CD14-positive monocyte (primary cell): Measurements from ENCODE around the gene HPS3. TPM values are rescaled to one million over a fixed set of nuclear protein-coding genes. Genes with fewer than 3 reads are reported as not detected.

ENCODE experiments used
- DNase-seq, 3 donors: peaks; one replicate each; pipeline ENCODE4 v3.0.0-alpha.2; 2011 to 2022
- H2AFZ ChIP-seq: 2 replicates; pipeline ENCODE4 v1.6.0; 2012; ENCODE audit warnings: mild to moderate bottlenecking, low read depth, low read length, inconsistent platforms; ENCODE audit not compliant: insufficient read depth, poor library complexity, severe bottlenecking
- H3K27ac ChIP-seq, 2 donors: 1 replicate in 1 of 2; 2 replicates in 1 of 2; pipeline ENCODE4 v1.5.1; 2012 to 2013; ENCODE audit warnings: low read length in 2 of 2, control low read depth in 1 of 2, inconsistent platforms in 1 of 2, low read depth in 1 of 2, mild to moderate bottlenecking in 1 of 2
- H3K27me3 ChIP-seq, 2 donors: one replicate each; pipeline versions ENCODE4 v1.6.0 to v1.6.1; 2011 to 2013; ENCODE audit warnings: low read length in 2 of 2; ENCODE audit not compliant: control insufficient read depth in 2 of 2, insufficient read depth in 2 of 2
- H3K36me3 ChIP-seq, 2 donors: replicated peaks in 1 of 2; 1 replicate in 1 of 2; 2 replicates in 1 of 2; pipeline versions ENCODE4 v1.5.1 to v1.6.1; 2012 to 2013; ENCODE audit warnings: low read length in 2 of 2, control low read depth in 1 of 2, inconsistent platforms in 1 of 2, mild to moderate bottlenecking in 1 of 2; ENCODE audit not compliant: insufficient read depth in 2 of 2, control insufficient read depth in 1 of 2
- H3K4me1 ChIP-seq, 2 donors: 1 replicate in 1 of 2; 2 replicates in 1 of 2; pipeline versions ENCODE4 v1.5.1 to v1.6.1; 2012 to 2013; ENCODE audit warnings: low read length in 2 of 2, control low read depth in 1 of 2, inconsistent platforms in 1 of 2, mild to moderate bottlenecking in 1 of 2, moderate library complexity in 1 of 2; ENCODE audit not compliant: insufficient read depth in 2 of 2, control insufficient read depth in 1 of 2
- H3K4me2 ChIP-seq: replicated peaks from 2 replicates; pipeline ENCODE3; 2012; ENCODE audit warnings: low read length, moderate library complexity, mild to moderate bottlenecking; ENCODE audit not compliant: poor library complexity, severe bottlenecking; ENCODE audit errors: extremely low read depth
- H3K4me3 ChIP-seq, 3 experiments: fragments of 200-600 bp in 1 of 3; sonication (generic) in 1 of 3; replicated peaks in 1 of 3; 1 replicate in 2 of 3; 2 replicates in 1 of 3; pipeline ENCODE4 v1.5.1; 2011 to 2013; ENCODE audit warnings: low read length in 3 of 3, mild to moderate bottlenecking in 3 of 3, control low read depth in 2 of 3, low read depth in 2 of 3, inconsistent platforms in 1 of 3, moderate library complexity in 1 of 3
- H3K79me2 ChIP-seq: 2 replicates; pipeline ENCODE4 v1.6.0; 2012; ENCODE audit warnings: mild to moderate bottlenecking, control low read depth, inconsistent platforms, low read length, moderate library complexity; ENCODE audit not compliant: insufficient read depth
- H3K9ac ChIP-seq: 2 replicates; pipeline ENCODE4 v1.6.0; 2017; ENCODE audit warnings: low read length, mild to moderate bottlenecking; ENCODE audit not compliant: insufficient read depth, poor library complexity, severe bottlenecking
- H3K9me3 ChIP-seq, 2 donors: replicated peaks in 1 of 2; 1 replicate in 1 of 2; 2 replicates in 1 of 2; pipeline versions ENCODE4 v1.5.1 to v1.6.1; 2012 to 2013; ENCODE audit warnings: low read length in 2 of 2, control low read depth in 1 of 2; ENCODE audit not compliant: control insufficient read depth in 1 of 2, insufficient read depth in 1 of 2
- H4K20me1 ChIP-seq: 2 replicates; pipeline ENCODE4 v1.6.0; 2012; ENCODE audit warnings: mild to moderate bottlenecking, low read length, control low read depth, moderate library complexity; ENCODE audit not compliant: insufficient read depth
- H3K27ac Mint-ChIP-seq, 7 donors: one replicate each; pipeline ENCODE4 v1.8.0; 2020; ENCODE audit warnings: mild to moderate bottlenecking in 7 of 7, mixed read lengths in 7 of 7, moderate library complexity in 6 of 7, inconsistent platforms in 2 of 7
- H3K27me3 Mint-ChIP-seq, 3 donors: one replicate each; pipeline ENCODE4 v1.8.0; 2021 to 2022; ENCODE audit warnings: low read depth in 3 of 3, mild to moderate bottlenecking in 3 of 3, mixed read lengths in 3 of 3, moderate library complexity in 3 of 3, inconsistent platforms in 1 of 3
- H3K36me3 Mint-ChIP-seq, 2 donors: one replicate each; pipeline ENCODE4 v1.8.0; 2020; ENCODE audit warnings: mixed read lengths in 2 of 2, inconsistent platforms in 1 of 2, mild to moderate bottlenecking in 1 of 2
- H3K4me1 Mint-ChIP-seq: one replicate; pipeline ENCODE4 v1.8.0; 2020; ENCODE audit warnings: mild to moderate bottlenecking, mixed read lengths
- H3K4me3 Mint-ChIP-seq, 2 donors: one replicate each; pipeline ENCODE4 v1.8.0; 2020; ENCODE audit warnings: mild to moderate bottlenecking in 2 of 2, mixed read lengths in 2 of 2, moderate library complexity in 1 of 2
- H3K9me3 Mint-ChIP-seq, 7 donors: one replicate each; pipeline ENCODE4 v1.8.0; 2020 to 2022; ENCODE audit warnings: mixed read lengths in 7 of 7, mild to moderate bottlenecking in 6 of 7, moderate library complexity in 6 of 7, inconsistent platforms in 2 of 7
- WGBS: methylation state at CpG from one replicate; pipeline ENCODE4 v1.1.5; 2013; ENCODE audit warnings: missing lambda C conversion rate; ENCODE audit not compliant: insufficient coverage; 5-methylcytosine and 5-hydroxymethylcytosine counted together
- intact Hi-C, 2 donors: fragments of 100-400 bp; cut with micrococcal nuclease; formaldehyde crosslinking; loops; one replicate each; pipeline versions ENCODE4 v1.15.0 to v1.15.1; 2023
- polyA plus RNA-seq, 3 donors: library from polyadenylated mRNA; depleted of rRNA in 1 of 3; unstranded in 2 of 3; stranded (reverse) in 1 of 3; fragments of 300-500 nt in 2 of 3; fragments of >200 nt in 1 of 3; fragmentation: Illumina TruSeq in 2 of 3; gene quantifications; 1 replicate in 2 of 3; 2 replicates in 1 of 3; pipeline ENCODE4 v1.2.3, GENCODE V29; 2012 to 2021
- TF ChIP-seq, protein P1 (sequence below): fragments of 200-600 bp; IDR thresholded peaks from one replicate; pipeline ENCODE4 v1.8.0; 2022; ENCODE audit warnings: antibody characterized with exemption, mild to moderate bottlenecking

HPS3 gene
- polyA plus RNA-seq, 3 donors: 20.8 to 35.8 (median 34.8) TPM

DNA sequence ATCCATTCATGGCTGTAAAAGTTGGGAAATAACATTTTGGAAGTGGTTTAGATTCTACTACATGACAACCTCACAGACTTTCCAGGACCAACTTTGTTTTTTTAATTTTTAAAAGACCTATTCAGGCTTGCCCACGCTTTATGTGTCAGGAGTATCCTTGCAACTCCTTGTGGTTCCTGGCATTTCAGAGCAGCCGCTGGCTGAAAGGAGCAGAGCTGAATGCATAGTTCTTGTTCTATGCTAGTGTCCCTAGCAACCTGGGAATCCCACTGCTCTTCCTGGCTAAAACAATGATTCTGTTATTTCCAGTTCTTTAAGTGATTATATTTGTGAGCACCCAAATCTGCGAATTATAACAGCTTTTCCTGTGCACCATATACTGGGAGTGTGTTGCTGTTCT, 57.3 kb downstream of the HPS3 start:
- Mint-ChIP-seq H3K4me1 (no peaks in the 10 kb centered on the region), H3K9me3 (no peaks in the 10 kb centered on the region), H3K27me3 (peaks cover 0 to 7% (median 1%) of the 10 kb centered on the region in 3 donors), H3K36me3 (peaks cover 7 to 12% of the 10 kb centered on the region in 2 donors), H3K4me3 (no peak overlapping the region), H3K27ac (no peak overlapping the region)
- Histone ChIP-seq H3K27ac (no peak overlapping the region), H3K27me3 (no peaks in the 10 kb centered on the region), H4K20me1 (no peaks in the 10 kb centered on the region), H3K4me3 (no peak overlapping the region), H3K4me2 (no peak overlapping the region), H3K9me3 (no peaks in the 10 kb centered on the region), H3K36me3 (no peaks in the 10 kb centered on the region), H3K9ac (no peak overlapping the region), H3K79me2 (no peaks in the 10 kb centered on the region), H3K4me1 (no peaks in the 10 kb centered on the region), H2AFZ (no peak overlapping the region)
- TF ChIP-seq, protein P1, sequence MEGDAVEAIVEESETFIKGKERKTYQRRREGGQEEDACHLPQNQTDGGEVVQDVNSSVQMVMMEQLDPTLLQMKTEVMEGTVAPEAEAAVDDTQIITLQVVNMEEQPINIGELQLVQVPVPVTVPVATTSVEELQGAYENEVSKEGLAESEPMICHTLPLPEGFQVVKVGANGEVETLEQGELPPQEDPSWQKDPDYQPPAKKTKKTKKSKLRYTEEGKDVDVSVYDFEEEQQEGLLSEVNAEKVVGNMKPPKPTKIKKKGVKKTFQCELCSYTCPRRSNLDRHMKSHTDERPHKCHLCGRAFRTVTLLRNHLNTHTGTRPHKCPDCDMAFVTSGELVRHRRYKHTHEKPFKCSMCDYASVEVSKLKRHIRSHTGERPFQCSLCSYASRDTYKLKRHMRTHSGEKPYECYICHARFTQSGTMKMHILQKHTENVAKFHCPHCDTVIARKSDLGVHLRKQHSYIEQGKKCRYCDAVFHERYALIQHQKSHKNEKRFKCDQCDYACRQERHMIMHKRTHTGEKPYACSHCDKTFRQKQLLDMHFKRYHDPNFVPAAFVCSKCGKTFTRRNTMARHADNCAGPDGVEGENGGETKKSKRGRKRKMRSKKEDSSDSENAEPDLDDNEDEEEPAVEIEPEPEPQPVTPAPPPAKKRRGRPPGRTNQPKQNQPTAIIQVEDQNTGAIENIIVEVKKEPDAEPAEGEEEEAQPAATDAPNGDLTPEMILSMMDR: no peak
- WGBS: 100% methylated on average over 2 of the region's 3 CpGs
- intact Hi-C loops: no loop called here
- DNase-seq: no peak

DNA sequence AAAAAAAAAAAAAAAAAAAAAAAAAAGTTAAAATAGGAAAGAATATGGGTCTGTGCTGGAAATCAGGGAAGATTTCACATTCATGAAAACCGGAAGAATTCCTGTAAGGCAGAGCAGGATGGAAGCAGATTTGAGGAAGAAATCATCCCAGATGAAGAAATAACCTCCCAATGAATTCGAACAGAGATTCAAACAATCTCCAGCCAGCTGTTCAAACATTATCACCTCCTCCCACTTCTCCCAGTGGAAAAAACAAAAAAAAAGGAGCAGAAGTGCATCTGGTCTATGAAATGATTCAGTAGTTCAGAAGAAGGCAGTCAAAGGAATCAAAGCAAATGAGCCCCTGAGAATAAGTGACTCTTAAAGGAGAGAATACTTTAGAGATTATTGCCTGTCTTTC, 59.1 kb downstream of the HPS3 start:
- no peak overlapping the region for H3K27ac ChIP-seq
- no peak overlapping the region for H3K27ac Mint-ChIP-seq
- no CpG with 5 or more reads among the region's 2 CpGs for WGBS
- H4K20me1 ChIP-seq: no peaks in the 10 kb centered on the region
- H3K27me3 Mint-ChIP-seq: peaks cover 0 to 7% (median 1%) of the 10 kb centered on the region in 3 donors
- H3K36me3 Mint-ChIP-seq: peaks cover 7 to 12% of the 10 kb centered on the region in 2 donors
- no peaks in the 10 kb centered on the region for H3K4me1 ChIP-seq
- H3K4me3 Mint-ChIP-seq: no peak overlapping the region
- intact Hi-C loops: no loop called here
- no peak for DNase-seq
- H3K9me3 ChIP-seq: no peaks in the 10 kb centered on the region
- no peak overlapping the region for H3K4me2 ChIP-seq
- TF ChIP-seq, protein P1: no peak
- no peaks in the 10 kb centered on the region for H3K9me3 Mint-ChIP-seq
- no peak overlapping the region for H3K4me3 ChIP-seq
- H3K9ac ChIP-seq: no peak overlapping the region
- no peaks in the 10 kb centered on the region for H3K4me1 Mint-ChIP-seq
- no peak overlapping the region for H2AFZ ChIP-seq
- no peaks in the 10 kb centered on the region for H3K79me2 ChIP-seq
- no peaks in the 10 kb centered on the region for H3K36me3 ChIP-seq
- H3K27me3 ChIP-seq: no peaks in the 10 kb centered on the region
